Activated T-cell treated with anti-CD3 and anti-CD28 coated beads, Interleukin-2, amount 50 U/mL, for 72 hours (primary cell): Measurements from ENCODE around the gene CDH18. TPM values are rescaled to one million over a fixed set of nuclear protein-coding genes. Genes with fewer than 3 reads are reported as not detected.

Experiments
- ATAC-seq, 2 donors: fragments of 150-1000 bp; cut with Tn5 transposase; replicated peaks in 1 of 2; 2 replicates each; pipeline ENCODE4 v1.10.0; 2021; ENCODE audit warnings: moderate library complexity in 2 of 2, mild to moderate bottlenecking in 1 of 2
- DNase-seq, 2 donors: peaks; one replicate each; pipeline ENCODE4 v3.0.0; 2021 to 2022; ENCODE audit warnings: mixed read lengths in 1 of 2
- H3K27ac Mint-ChIP-seq: one replicate; pipeline ENCODE4 v1.8.0; 2022; ENCODE audit warnings: mild to moderate bottlenecking, moderate library complexity, mixed read lengths
- H3K27me3 Mint-ChIP-seq: one replicate; pipeline ENCODE4 v1.8.0; 2022; ENCODE audit warnings: low read depth, mixed read lengths
- H3K36me3 Mint-ChIP-seq, 2 donors: one replicate each; pipeline ENCODE4 v1.8.0; 2022; ENCODE audit warnings: mixed read lengths in 2 of 2, mild to moderate bottlenecking in 1 of 2; ENCODE audit not compliant: insufficient read depth in 2 of 2
- H3K4me1 Mint-ChIP-seq: one replicate; pipeline ENCODE4 v1.8.0; 2022; ENCODE audit warnings: low read depth, mixed read lengths
- H3K4me3 Mint-ChIP-seq, 2 donors: one replicate each; pipeline ENCODE4 v1.8.0; 2022; ENCODE audit warnings: mild to moderate bottlenecking in 2 of 2, mixed read lengths in 2 of 2, moderate library complexity in 2 of 2
- H3K9me3 Mint-ChIP-seq, 2 donors: one replicate each; pipeline ENCODE4 v1.8.0; 2022; ENCODE audit warnings: mixed read lengths in 2 of 2
- total RNA-seq, 2 donors: library from RNA; stranded (reverse); gene quantifications; one replicate each; pipeline ENCODE4 v1.2.3, GENCODE V29; 2022

The CDH18 gene
- total RNA-seq, 2 donors from 2014 or later = not detected

DNA sequence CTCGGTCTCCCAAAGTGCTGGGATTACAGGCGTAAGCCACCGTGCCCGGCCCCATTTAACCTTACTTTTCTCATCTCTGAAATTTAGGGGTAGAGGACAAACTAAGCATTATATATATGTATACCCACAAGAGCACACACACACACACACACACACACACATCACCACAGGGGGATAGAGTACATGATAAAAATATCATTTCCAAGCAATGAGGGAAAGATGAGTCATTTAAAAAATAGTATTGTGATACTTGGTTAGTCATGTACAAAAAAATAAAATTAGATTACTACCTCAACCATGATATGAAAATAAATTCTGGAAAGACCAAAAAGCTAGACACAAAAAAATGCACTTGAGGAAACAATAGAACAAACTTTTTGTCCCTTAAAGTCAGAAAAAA lies 67.2 kb downstream of the CDH18 start:
- no peaks in the 10 kb centered on the region for H3K4me1 Mint-ChIP-seq
- no peak for ATAC-seq
- no peak overlapping the region for H3K4me3 Mint-ChIP-seq
- no peak for DNase-seq
- no peak overlapping the region for H3K27ac Mint-ChIP-seq
- H3K27me3 Mint-ChIP-seq = no peaks in the 10 kb centered on the region
- peaks cover 6 to 9% of the 10 kb centered on the region in 2 donors for H3K9me3 Mint-ChIP-seq
- H3K36me3 Mint-ChIP-seq = no peaks in the 10 kb centered on the region

DNA sequence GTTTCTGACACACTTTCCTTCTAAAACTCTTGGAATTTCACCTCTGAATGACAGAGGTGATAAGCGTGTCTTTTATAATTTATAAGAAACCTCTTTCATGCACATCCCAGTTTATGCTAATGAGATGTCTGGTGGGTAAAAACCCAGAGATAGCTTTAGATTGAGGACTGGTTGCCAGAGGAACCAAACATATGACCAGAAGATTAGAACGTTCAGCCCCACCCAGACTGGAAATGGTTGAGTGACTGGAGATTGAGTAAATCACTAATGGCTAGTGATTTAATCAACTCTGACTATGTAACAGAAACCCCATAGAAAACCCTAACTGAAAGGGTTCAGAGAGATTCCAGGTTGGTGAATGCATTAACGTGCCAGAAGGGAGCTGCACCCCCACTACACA lies 69.2 kb downstream of the CDH18 start:
- peaks cover 4 to 6% of the 10 kb centered on the region in 2 donors for H3K9me3 Mint-ChIP-seq
- H3K27me3 Mint-ChIP-seq = no peaks in the 10 kb centered on the region
- DNase-seq (no peak), ATAC-seq (no peak)
- H3K36me3 Mint-ChIP-seq = no peaks in the 10 kb centered on the region
- no peaks in the 10 kb centered on the region for H3K4me1 Mint-ChIP-seq
- H3K27ac Mint-ChIP-seq = no peak overlapping the region
- H3K4me3 Mint-ChIP-seq = no peak overlapping the region

DNA sequence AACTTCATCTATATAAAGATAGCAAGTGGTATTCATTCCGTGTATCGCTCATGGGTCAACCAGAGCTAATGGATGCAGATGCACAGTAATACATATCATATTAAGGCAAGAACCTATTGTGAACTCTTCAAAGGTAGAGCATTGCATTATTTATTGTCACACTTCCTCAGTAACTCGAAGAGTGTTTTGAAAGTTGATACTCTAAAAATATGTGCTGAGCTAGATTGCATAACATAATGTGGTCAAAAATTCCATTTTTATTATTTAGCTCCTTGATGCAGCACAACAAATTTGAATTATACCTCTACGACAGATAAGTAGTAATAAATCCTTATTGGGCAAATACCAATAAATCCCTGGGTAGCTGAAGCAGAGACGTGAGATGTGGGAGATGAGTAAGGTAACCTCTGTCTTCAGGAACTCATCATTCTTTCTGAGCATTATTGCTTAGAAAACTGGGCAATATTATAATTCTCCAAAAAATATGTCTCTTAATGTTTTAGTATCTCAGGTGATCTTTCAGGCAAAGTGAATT lies 70.3 kb downstream of the CDH18 start:
- no peak for ATAC-seq
- H3K27me3 Mint-ChIP-seq = no peaks in the 10 kb centered on the region
- H3K4me3 Mint-ChIP-seq = no peak overlapping the region
- DNase-seq = no peak
- H3K4me1 Mint-ChIP-seq = no peaks in the 10 kb centered on the region
- peaks cover 4 to 8% of the 10 kb centered on the region in 2 donors for H3K9me3 Mint-ChIP-seq
- no peak overlapping the region for H3K27ac Mint-ChIP-seq
- no peaks in the 10 kb centered on the region for H3K36me3 Mint-ChIP-seq

DNA sequence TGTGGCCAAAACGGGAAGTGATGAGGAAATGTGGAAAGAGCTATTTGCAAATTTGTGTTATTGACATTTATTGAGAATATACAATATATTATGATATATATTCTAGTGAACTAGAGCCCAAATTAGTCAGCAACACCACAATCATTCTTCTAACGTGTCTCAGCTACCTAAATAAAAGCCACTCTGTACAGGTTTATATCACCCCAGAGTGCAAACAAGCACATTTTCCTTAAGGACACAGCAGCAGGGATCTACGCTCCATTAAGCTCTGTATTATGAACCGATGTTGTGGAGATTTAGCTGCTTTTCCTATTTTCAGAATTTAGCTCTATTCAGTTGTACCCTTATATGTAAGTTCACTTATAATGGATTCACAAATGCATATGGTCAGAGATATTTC lies 77.9 kb downstream of the CDH18 start:
- Mint-ChIP-seq H3K27ac (no peak overlapping the region), H3K36me3 (no peaks in the 10 kb centered on the region), H3K4me1 (no peaks in the 10 kb centered on the region), H3K27me3 (no peaks in the 10 kb centered on the region), H3K9me3 (peaks cover 4 to 17% of the 10 kb centered on the region in 2 donors), H3K4me3 (no peak overlapping the region)
- no peak for ATAC-seq
- no peak for DNase-seq

DNA sequence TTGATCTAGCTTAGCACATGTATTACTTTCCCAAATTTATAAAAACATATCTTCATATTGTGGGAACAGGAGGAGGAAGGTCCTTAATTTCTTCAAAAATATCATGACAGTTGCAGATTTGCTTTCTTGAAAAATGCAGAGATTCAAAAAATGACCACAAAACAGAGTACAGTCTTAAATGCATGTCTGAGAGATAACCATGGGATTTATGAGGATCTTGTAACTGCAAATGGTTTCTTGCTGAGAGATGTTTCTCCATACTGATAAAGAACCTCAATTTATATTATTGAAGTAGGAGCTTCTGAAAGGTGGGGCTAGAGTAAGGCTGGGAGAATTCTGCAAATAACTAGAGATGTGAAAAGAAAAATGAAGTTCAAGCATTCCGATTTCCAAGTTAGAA lies 83.2 kb downstream of the CDH18 start:
- no peak overlapping the region for H3K27ac Mint-ChIP-seq
- ATAC-seq (no peak), DNase-seq (no peak)
- H3K4me3 Mint-ChIP-seq = no peak overlapping the region
- H3K36me3 Mint-ChIP-seq = no peaks in the 10 kb centered on the region
- H3K9me3 Mint-ChIP-seq = no peaks in the 10 kb centered on the region
- H3K4me1 Mint-ChIP-seq = no peaks in the 10 kb centered on the region
- no peaks in the 10 kb centered on the region for H3K27me3 Mint-ChIP-seq

DNA sequence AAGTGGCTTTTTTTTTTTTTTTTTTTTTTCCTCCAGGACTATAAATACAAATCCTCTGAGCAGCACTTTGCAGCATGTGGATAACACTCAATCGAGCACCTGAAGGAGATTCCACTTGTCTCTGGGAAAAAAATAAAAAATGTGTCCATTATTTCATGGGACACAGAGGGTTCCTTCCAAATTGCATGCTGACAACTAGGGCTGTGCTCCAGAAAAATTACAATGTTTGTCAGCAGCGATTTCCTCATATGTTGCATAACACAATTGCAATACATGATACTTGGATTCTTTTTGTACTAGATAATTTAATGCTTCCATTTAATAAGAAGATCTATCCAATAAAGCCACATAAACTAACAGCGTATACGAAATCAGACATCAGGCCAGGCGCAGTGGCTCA lies 84.4 kb downstream of the CDH18 start:
- Mint-ChIP-seq H3K4me1 (no peaks in the 10 kb centered on the region), H3K27ac (no peak overlapping the region), H3K9me3 (peaks cover 0 to 2% of the 10 kb centered on the region in 2 donors), H3K4me3 (no peak overlapping the region), H3K36me3 (no peaks in the 10 kb centered on the region), H3K27me3 (no peaks in the 10 kb centered on the region)
- DNase-seq (no peak), ATAC-seq (no peak)

DNA sequence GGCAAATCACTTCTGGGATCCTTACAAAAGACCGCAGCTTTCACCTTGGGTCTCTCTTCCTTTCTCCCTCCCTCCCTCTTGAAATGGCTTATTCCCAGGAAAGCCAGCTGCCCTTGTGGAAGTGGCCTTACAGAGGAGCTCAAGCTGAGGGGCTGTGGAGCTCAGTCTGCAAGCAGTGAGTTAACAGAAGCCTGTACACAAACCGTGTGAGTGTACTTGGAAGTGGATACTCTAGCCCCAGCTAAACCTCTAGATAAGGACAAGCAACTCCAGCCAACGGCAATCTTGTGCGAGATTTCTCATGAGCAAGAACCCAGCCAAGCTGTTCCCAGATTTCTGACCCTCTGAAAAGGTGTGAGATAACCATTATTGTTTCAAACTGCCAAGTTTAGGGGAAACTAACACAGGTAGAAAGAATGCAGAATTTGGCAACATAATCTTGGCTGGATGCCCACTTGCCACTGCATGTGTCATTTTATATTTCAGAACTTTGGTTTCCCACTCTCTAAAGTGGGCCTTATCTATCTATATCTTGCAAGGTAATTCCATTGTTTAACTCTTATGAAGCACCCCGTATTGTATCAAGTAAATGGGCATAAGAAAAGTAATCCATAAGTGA lies 85.6 kb downstream of the CDH18 start:
- Mint-ChIP-seq H3K4me1 (no peaks in the 10 kb centered on the region), H3K36me3 (no peaks in the 10 kb centered on the region), H3K9me3 (peaks cover 0 to 2% of the 10 kb centered on the region in 2 donors), H3K4me3 (no peak overlapping the region), H3K27me3 (no peaks in the 10 kb centered on the region), H3K27ac (no peak overlapping the region)
- ATAC-seq = no peak
- DNase-seq = no peak

DNA sequence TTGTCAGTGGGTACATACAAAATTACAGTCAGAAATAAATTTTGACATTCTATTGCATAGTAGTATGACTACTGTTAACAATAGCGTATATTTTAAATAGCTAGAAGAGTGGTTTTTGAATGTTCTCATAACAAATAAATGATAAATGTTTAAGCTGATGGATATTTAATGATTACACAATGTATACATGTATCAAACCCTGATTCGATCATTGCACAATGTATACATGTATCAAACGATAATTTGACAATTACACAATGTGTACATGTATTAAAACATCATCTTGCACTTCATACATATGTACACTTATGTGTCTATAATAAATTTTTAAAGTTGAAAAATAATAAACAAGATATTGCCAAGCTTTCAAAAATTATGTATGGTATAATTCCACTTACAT lies 87.7 kb downstream of the CDH18 start:
- ATAC-seq (no peak), DNase-seq (no peak)
- H3K27me3 Mint-ChIP-seq = no peaks in the 10 kb centered on the region
- no peak overlapping the region for H3K27ac Mint-ChIP-seq
- no peaks in the 10 kb centered on the region for H3K4me1 Mint-ChIP-seq
- no peak overlapping the region for H3K4me3 Mint-ChIP-seq
- no peaks in the 10 kb centered on the region for H3K36me3 Mint-ChIP-seq
- H3K9me3 Mint-ChIP-seq = peaks cover 0 to 2% of the 10 kb centered on the region in 2 donors

DNA sequence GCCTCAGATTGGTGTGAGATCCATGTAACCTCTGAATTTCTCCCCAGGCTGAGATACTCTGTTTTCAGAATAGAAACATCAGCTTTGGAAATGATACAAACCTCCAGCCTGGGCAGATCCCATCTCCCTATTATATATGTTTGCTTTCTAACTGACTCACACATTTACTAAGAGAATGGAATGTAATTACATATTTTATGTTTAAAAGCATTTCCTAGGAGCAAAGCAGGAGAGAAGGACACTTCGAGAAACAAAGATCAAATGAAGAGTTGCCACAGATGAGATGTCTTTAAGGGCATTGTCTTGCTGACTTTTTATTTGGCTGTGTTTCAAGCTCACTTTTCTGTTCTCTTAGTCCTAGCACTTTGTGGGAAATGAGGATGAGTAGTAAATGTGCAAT lies 96.3 kb downstream of the CDH18 start:
- no peaks in the 10 kb centered on the region for H3K27me3 Mint-ChIP-seq
- ATAC-seq (no peak), DNase-seq (no peak)
- H3K4me1 Mint-ChIP-seq = no peaks in the 10 kb centered on the region
- H3K27ac Mint-ChIP-seq = no peak overlapping the region
- H3K9me3 Mint-ChIP-seq = peaks cover 4% of the 10 kb centered on the region in 2 donors
- H3K36me3 Mint-ChIP-seq = no peaks in the 10 kb centered on the region
- no peak overlapping the region for H3K4me3 Mint-ChIP-seq

DNA sequence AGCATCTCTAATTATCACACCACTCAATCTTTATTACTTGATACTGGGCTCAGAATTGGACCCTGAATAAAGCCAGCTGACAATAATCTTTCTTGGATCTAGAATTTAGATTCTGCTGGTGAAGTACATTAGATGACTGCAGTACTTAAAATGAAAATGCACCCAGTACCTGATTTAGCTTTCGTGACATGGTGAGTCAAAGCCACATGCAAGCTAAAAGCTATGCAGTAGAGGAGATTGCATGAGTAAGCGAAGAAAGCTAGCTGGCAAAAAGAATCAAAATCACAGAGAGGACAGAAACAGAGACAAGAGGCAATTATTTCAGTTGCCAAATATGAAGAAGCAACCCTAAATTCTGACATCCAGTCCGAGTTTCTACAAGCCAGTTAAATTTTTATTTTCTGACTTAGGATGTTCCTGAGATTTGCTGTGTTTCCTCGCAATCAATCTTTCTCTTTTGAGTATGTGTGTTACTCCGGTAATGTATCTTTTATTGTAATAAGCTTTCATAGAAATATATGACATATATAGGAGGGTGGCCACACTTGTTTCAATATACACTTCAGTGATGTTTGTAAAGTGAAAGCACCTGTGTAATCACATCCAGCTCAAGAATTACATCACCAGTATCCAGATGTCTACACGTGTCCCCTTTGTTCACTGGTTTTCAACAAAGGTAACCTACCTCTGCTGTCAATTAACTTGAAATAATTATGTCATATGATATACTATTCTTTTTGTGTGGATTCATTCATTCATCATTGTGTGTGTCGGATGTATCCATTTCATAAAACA lies 101.7 kb downstream of the CDH18 start:
- Mint-ChIP-seq H3K27ac (no peak overlapping the region), H3K9me3 (peaks cover 0 to 2% of the 10 kb centered on the region in 2 donors)

DNA sequence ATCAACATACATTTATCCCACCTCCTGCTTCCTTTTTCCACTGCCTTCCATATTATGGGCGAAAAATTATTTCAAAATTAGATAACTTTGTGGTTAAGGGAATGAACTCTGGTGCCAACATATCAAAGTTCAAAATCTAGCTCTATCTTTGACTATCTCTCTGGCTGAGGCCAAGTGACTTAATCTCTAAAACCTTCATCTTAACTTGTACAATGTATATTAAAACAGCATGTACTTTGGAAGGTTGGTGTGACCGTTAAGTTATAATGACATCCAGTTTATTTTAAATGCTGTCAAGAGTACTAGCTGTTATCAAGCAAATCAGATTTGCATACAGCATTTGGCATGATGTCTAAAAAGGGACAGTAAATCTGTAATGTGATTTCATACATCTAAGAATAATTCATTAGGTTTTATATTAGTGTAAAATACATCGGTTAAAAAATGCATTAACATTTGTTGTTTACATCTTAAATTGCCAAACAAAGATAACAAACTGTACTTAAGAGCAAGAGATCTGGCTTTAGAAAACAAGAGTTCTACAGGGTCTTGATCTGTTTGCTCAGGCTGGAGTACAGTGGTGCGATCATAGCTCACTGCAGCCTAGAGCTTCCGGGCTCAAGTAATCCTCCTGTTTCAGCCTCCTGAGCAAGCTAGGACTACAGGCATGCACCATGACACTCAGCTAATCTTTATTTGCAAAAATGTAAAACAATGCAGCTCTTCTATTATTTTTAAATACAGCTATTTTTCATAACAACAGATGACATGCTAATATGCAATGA lies 102.8 kb downstream of the CDH18 start:
- H3K4me3 Mint-ChIP-seq = no peak overlapping the region
- no peak overlapping the region for H3K27ac Mint-ChIP-seq
- no peak for ATAC-seq
- DNase-seq = no peak
- H3K9me3 Mint-ChIP-seq = no peaks in the 10 kb centered on the region
- H3K4me1 Mint-ChIP-seq = no peaks in the 10 kb centered on the region
- no peaks in the 10 kb centered on the region for H3K36me3 Mint-ChIP-seq
- no peaks in the 10 kb centered on the region for H3K27me3 Mint-ChIP-seq

More for the DNA sequence above, 101.7 kb downstream of the CDH18 start:
- Mint-ChIP-seq H3K36me3 (no peaks in the 10 kb centered on the region), H3K27me3 (no peaks in the 10 kb centered on the region), H3K4me3 (no peak overlapping the region), H3K4me1 (no peaks in the 10 kb centered on the region)
- DNase-seq (no peak), ATAC-seq (no peak)

DNA sequence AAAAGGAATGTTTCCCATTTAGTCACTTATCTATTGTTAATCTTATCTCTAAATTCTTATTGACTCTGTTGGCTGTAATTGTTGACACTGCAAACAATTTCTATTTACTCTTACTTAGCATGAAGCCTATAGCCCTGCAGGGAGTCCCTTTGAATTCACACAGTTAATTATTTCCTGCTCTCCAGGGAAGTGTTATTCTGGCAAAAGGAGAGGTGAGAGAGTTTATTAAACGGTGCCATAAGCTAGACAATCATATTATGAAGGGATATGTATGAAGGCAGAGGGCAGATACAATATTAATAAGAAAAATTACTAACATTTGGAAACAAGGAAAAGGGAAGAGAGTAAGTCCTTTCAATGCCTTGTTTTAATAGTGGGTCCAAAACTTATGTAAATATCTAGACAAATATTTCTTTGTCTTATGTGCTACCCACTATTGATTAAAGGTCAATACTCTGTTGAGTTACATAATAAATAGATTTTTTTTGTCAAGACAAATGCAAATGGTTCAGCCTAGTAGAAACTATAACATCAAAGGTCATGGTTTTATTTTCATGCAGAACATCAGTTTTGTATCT lies 107.1 kb downstream of the CDH18 start:
- no peaks in the 10 kb centered on the region for H3K36me3 Mint-ChIP-seq
- peaks cover 1 to 4% of the 10 kb centered on the region in 2 donors for H3K9me3 Mint-ChIP-seq
- DNase-seq (no peak), ATAC-seq (no peak)
- no peaks in the 10 kb centered on the region for H3K27me3 Mint-ChIP-seq
- H3K27ac Mint-ChIP-seq = no peak overlapping the region
- no peak overlapping the region for H3K4me3 Mint-ChIP-seq
- no peaks in the 10 kb centered on the region for H3K4me1 Mint-ChIP-seq

DNA sequence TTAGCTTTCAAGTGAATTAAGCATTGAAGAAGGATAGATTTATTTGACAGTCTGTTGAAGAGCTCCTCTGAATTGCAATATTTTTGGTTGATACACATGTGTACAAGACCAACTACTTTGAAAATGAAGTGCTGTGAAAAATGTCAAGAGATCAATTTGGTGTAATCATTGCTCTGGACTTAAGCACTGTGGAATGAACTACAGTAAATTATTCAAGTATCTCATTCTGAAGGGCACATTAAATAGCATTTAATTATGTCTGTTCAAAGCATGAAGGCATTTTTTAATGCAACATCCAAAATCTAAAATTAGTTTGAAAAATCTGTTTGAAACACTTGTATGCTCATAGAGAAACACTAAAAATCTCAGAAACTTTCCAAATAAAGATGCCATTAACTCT lies 107.5 kb downstream of the CDH18 start:
- Mint-ChIP-seq H3K4me1 (no peaks in the 10 kb centered on the region), H3K4me3 (no peak overlapping the region), H3K9me3 (peaks cover 1 to 4% of the 10 kb centered on the region in 2 donors), H3K36me3 (no peaks in the 10 kb centered on the region), H3K27ac (no peak overlapping the region), H3K27me3 (no peaks in the 10 kb centered on the region)
- no peak for DNase-seq
- no peak for ATAC-seq
